Dendritic cell treated with granulocyte-macrophage colony-stimulating factor and Interleukin-4, amounts not matched to agents 40 ng/mL and 50 ng/mL, for 4 days (primary cell): ENCODE results near the gene ENTPD7.
"Not testable (repeated sequence)": the region's sequence is repeated elsewhere in the genome, so short reads cannot be mapped to it uniquely, and the experiment has no call there.

Experiments used
- H3K27ac Mint-ChIP-seq: one replicate; pipeline ENCODE4 v1.8.0; 2022; ENCODE audit warnings: mild to moderate bottlenecking, mixed read lengths
- H3K27me3 Mint-ChIP-seq: one replicate; pipeline ENCODE4 v1.8.0; 2022; ENCODE audit warnings: mild to moderate bottlenecking, mixed read lengths
- H3K36me3 Mint-ChIP-seq: one replicate; pipeline ENCODE4 v1.8.0; 2022; ENCODE audit warnings: low read depth, mixed read lengths
- H3K4me1 Mint-ChIP-seq: one replicate; pipeline ENCODE4 v1.8.0; 2022; ENCODE audit warnings: low read depth, mixed read lengths
- H3K4me3 Mint-ChIP-seq: one replicate; pipeline ENCODE4 v1.8.0; 2022; ENCODE audit warnings: mild to moderate bottlenecking, moderate library complexity, mixed read lengths
- H3K9me3 Mint-ChIP-seq: one replicate; pipeline ENCODE4 v1.8.0; 2022; ENCODE audit warnings: mixed read lengths
- intact Hi-C: fragments of 100-400 bp; cut with micrococcal nuclease; formaldehyde crosslinking; loops from one replicate; pipeline ENCODE4 v1.15.0; 2022

ENTPD7 gene

DNA sequence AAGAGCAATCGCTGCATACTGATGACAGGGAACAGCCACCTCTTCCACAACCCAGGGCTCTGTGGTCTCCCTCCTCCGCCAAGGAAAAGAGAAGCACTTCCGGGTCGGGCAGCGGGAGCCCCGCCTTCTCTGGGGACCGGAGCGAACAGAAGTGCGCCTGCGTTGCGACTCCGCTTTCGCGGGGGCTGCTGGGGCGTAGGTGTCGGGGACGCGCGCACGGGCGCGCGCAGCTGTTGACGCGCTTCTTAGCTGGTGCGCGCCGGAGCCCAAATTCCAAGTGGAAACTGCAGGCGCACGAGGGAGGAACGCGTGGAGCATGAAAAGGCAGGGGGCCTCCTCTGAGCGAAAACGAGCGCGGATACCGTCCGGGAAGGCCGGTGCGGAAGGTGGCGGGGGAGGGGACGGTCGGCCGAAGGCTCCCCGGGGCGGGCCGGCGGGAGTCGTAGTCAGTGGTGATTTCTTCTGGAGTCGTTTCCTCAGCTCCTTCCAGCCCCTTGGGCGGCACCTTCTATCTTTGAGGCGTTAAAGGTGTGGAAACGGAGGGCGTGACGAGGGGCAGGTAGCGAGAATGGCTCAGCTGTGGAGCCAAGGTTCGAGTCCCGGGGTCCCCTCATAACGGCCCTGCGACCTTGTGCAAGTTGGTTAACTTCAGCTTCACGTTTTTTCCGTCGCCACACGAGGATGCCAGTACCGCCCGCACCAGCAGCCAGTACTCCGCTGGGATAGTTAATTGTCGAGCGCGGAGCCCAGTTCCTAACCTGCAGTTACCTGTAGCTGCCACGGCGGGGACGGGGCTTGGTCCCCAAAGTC is 72.9 kb downstream of the ENTPD7 start, which contains the start of the genes COX15 and CUTC:
COX15 (minus strand) TSS at position 95 of the 810 bp plus-strand sequence; CDS start at position 17, 78 bp downstream.
CUTC (plus strand) TSS at position 202 of the 810 bp plus-strand sequence; CDS start at position 317, 115 bp downstream.
- H3K4me1 Mint-ChIP-seq, result peaks cover 30% of the 10 kb centered on the region
- H3K4me3 Mint-ChIP-seq, result peak within 1 kb of the TSS; percentile 90
- peaks cover 60% of the 10 kb centered on the region for H3K36me3 Mint-ChIP-seq
- intact Hi-C loops, result no loop called here
- H3K27ac Mint-ChIP-seq, result peak within 1 kb of the TSS; percentile 96
- H3K9me3 Mint-ChIP-seq, result no peaks in the 10 kb centered on the region
- H3K27me3 Mint-ChIP-seq, result no peaks in the 10 kb centered on the region

DNA sequence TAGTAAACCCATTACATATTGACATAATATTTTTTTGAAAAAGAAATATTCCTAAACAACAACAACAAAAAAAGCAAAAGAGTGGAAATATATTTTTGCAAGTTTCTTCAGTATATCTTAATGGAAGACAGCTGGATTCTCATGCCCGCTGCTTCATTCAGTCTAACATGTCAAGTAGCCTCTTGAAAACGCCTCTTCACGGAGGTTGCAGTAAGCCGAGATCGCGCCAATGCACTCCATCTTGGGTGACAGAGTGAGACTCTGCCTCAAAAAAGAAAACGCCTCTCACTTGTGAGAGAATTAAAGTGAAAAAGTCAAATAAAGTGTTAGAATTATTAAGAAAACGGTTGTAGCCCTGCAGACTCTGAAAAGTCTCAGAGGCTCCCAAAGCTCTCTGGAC is 74.1 kb downstream of the ENTPD7 start:
- Mint-ChIP-seq H3K4me3 (no peak overlapping the region), H3K9me3 (no peaks in the 10 kb centered on the region), H3K27ac (peak overlapping the region; percentile 4), H3K27me3 (no peaks in the 10 kb centered on the region), H3K4me1 (peaks cover 30% of the 10 kb centered on the region), H3K36me3 (peaks cover 58% of the 10 kb centered on the region)
- intact Hi-C loops, result no loop called here

DNA sequence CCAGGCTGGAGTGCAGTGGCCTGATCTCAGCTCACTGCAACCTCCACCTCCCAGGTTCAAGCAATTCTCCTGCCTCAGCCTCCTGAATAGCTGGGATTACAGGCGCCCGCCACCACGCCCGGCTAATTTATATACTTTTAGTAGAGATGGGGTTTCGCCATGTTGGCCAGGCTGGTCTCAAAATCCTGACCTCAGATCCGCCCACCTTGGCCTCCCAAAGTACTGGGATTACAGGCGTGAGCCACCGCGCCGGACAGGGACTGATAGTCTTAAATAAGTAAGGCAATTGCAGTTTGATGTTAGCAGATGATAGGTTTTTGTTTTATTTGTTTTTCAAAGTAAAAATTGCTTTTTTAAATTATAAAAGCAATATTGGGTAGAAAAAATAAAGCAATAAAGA is 74.8 kb downstream of the ENTPD7 start:
- Mint-ChIP-seq H3K36me3 (peaks cover 56% of the 10 kb centered on the region), H3K27ac (peak overlapping the region; percentile 4), H3K4me1 (peaks cover 28% of the 10 kb centered on the region)
- H3K27me3 Mint-ChIP-seq, H3K9me3 Mint-ChIP-seq, H3K4me3 Mint-ChIP-seq, intact Hi-C loops: not testable (repeated sequence)

DNA sequence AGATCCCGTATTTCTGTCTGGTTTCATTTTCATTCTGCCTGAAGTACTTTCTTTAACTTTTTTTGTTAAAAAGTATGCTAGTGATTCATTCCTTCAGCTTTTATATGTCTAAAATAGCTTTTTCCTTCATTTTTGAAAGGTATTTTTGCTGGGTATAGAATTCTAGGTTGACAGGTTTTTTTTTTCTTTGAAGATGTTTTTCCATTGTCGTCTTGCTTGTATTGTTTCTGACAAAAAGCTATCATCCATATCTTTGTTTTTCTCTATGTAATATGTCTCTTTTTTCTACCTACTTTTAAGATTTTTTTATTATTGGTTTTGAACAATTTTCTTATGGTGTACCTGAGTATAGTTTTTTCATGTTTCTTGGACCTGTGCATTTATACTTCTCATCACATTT is 81.0 kb downstream of the ENTPD7 start:
- intact Hi-C loops, result no loop called here
- Mint-ChIP-seq H3K4me1 (peaks cover 7% of the 10 kb centered on the region), H3K27me3 (no peaks in the 10 kb centered on the region), H3K27ac (no peak overlapping the region), H3K4me3 (no peak overlapping the region), H3K36me3 (peaks cover 88% of the 10 kb centered on the region), H3K9me3 (peaks cover 13% of the 10 kb centered on the region)

DNA sequence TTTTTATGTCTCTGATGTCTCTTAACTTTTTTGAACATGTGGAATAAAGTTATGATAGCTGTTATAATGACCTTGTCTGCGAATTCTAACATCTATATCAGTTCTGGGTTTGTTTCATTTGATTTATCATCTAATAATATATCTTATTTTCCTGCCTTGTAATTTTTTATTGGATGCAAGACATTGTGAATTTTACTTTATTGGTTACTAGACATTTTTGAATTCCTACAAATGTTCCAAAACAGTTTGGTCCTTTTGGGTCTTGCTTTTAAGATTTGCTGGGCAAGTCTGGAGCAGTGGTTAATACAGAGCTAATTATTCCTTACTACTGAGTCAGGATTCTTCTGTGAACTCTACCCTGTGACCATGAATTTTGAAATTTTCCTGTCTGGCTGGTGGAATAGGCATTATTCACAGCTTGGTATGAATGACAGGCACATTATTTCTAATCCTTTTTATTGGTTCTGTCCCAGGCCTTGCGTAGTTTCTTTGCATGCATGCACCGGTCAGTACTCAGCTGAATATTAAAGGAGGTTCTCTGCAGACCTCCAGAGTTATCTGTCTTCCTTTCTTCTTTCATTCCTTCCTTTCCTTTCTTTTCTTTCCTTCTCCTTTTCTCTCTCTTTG is 81.7 kb downstream of the ENTPD7 start:
- intact Hi-C loops, result no loop called here
- Mint-ChIP-seq H3K27me3 (no peaks in the 10 kb centered on the region), H3K4me3 (no peak overlapping the region), H3K27ac (no peak overlapping the region), H3K36me3 (peaks cover 91% of the 10 kb centered on the region), H3K9me3 (peaks cover 13% of the 10 kb centered on the region), H3K4me1 (peaks cover 5% of the 10 kb centered on the region)

DNA sequence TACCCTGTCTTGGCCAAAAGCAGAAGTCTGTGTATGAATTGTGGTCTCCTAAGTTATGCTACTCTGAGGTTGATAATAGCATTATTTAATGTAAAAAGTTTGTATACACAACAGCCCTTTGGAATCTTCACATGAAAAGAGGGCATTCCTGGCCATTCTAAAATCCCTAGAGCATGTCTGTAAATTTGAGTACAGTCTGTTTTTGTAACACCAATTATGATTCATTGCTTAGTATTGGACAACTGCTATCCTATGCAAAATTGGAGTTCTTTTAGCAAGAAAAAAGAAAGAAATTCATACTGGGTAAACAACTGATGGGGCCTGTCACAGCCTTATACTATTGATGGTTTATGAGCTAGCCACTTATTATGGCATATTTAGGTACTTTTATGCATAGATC is 82.9 kb downstream of the ENTPD7 start:
- intact Hi-C loops, result no loop called here
- no peak overlapping the region for H3K4me3 Mint-ChIP-seq

DNA sequence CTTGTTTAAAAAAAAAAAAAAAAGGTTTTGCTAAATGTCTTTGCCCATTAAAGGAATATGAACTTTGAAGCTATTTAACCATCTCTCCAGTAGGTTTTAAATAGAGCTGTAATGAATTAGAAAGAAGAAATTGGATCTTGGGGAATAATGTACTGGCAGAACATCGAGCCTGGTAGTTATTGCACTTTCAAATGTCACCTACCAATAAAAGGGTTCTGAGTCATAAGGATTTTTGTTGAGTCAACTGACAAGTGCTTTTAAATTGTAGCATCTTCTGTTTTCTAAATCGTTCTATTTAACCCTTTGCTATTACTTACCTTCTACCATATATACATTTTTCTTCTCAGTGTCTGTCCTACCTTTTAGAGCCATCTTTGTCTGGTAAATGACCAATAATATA is 83.4 kb downstream of the ENTPD7 start:
- no peak overlapping the region for H3K27ac Mint-ChIP-seq
- peaks cover 88% of the 10 kb centered on the region for H3K36me3 Mint-ChIP-seq
- H3K4me3 Mint-ChIP-seq, result no peak overlapping the region
- no peaks in the 10 kb centered on the region for H3K27me3 Mint-ChIP-seq
- H3K9me3 Mint-ChIP-seq, result peaks cover 13% of the 10 kb centered on the region
- H3K4me1 Mint-ChIP-seq, result peaks cover 5% of the 10 kb centered on the region
- intact Hi-C loops, result no loop called here

More for the DNA sequence above, 82.9 kb downstream of the ENTPD7 start:
- peaks cover 88% of the 10 kb centered on the region for H3K36me3 Mint-ChIP-seq
- H3K27ac Mint-ChIP-seq, result no peak overlapping the region
- H3K9me3 Mint-ChIP-seq, result peaks cover 13% of the 10 kb centered on the region
- H3K27me3 Mint-ChIP-seq, result no peaks in the 10 kb centered on the region
- H3K4me1 Mint-ChIP-seq, result peaks cover 5% of the 10 kb centered on the region

DNA sequence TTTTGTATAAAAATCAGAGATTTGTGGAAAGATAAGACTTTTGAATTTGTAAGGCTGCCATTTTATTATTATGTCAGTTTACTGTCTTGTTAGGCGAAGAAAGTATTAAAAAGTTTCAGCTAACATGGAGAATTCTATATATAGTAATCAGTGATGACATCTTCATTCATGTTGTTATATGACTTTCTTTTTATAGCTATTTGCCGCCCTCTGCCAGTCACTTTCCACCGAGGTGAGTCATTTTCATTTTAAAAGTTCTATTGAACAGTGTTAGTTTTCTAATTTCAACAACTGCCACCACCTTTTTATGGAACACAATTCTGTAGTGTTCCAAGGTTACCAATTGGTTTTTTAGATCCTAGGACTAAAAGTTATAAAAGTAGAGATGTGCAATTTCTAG is 84.5 kb downstream of the ENTPD7 start:
- intact Hi-C loops, result no loop called here
- no peak overlapping the region for H3K27ac Mint-ChIP-seq
- no peak overlapping the region for H3K4me3 Mint-ChIP-seq
- peaks cover 95% of the 10 kb centered on the region for H3K36me3 Mint-ChIP-seq
- no peaks in the 10 kb centered on the region for H3K27me3 Mint-ChIP-seq
- peaks cover 13% of the 10 kb centered on the region for H3K9me3 Mint-ChIP-seq
- peaks cover 11% of the 10 kb centered on the region for H3K4me1 Mint-ChIP-seq

DNA sequence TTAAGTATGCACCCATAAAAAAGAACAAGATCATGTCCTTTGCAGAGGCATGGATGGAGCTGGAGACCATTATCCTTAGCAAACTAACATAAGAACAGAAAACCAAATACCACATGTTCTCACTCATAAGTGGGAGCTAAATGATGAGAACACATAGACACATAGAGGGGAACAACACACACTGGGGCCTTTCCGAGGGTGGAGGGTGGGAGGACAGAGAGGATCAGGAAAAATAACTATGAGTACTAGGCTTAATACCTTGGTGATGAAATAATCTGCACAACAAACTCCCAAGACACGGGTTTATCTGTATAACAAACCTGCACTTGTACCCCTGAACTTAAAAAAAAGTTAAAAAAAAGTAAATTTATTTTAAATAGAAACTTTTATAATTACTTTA is 86.9 kb downstream of the ENTPD7 start:
- Mint-ChIP-seq H3K36me3 (peaks cover 91% of the 10 kb centered on the region), H3K4me1 (peaks cover 11% of the 10 kb centered on the region)
- H3K9me3 Mint-ChIP-seq, H3K4me3 Mint-ChIP-seq, intact Hi-C loops, H3K27ac Mint-ChIP-seq, H3K27me3 Mint-ChIP-seq: not testable (repeated sequence)

DNA sequence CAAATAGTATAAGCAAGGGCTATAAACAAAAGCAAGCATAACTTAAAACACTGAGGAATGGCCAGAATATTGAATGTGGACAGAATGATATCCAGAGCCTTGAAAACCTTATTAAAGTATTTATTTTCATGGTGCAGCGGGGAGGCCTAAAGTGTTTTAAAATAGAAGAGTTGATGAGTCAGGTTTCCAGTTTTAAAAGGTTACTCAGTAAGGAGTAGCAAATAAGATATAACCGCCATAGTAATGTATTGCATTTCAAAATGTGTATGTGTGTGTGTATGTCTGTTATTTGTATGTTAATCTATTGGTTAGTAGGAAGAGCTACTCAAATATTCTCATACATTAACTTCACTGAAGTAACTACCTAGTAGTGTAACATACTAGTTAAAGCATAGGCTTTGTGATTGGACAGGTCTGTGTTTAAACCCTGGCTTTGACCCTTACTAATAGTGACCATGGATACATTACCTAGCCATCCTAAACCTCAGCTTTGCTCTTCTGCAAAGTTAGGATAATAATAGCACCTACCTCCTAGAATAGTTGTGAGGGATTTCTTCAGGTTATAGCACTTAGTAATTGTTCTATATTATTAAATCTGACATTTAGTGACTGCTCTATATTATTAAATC is 89.6 kb downstream of the ENTPD7 start:
- peaks cover 86% of the 10 kb centered on the region for H3K36me3 Mint-ChIP-seq
- intact Hi-C loops, result no loop called here
- H3K9me3 Mint-ChIP-seq, result no peaks in the 10 kb centered on the region
- no peaks in the 10 kb centered on the region for H3K27me3 Mint-ChIP-seq
- no peak overlapping the region for H3K27ac Mint-ChIP-seq
- no peak overlapping the region for H3K4me3 Mint-ChIP-seq
- peaks cover 6% of the 10 kb centered on the region for H3K4me1 Mint-ChIP-seq

DNA sequence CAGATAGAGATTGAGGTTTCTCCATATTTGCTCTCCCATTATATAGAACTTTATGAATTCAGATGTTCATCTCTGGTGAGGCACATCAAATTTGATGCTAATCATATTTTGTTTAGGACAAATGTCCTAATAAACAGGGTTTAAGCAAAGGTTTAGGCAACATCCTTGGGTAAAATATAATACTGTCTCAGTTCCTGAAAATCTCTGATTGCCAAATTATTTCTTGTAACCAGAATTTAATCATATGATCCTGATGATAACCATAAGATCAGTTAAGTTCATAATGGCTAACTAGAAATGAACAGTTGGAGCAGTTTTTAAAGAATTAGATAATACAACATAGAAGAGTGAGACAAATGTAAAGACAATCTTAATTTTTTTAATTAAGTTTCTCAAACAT is 91.3 kb downstream of the ENTPD7 start:
- H3K27me3 Mint-ChIP-seq, result no peaks in the 10 kb centered on the region
- no peak overlapping the region for H3K4me3 Mint-ChIP-seq
- peaks cover 83% of the 10 kb centered on the region for H3K36me3 Mint-ChIP-seq
- no peaks in the 10 kb centered on the region for H3K9me3 Mint-ChIP-seq
- H3K27ac Mint-ChIP-seq, result no peak overlapping the region
- intact Hi-C loops, result no loop called here
- H3K4me1 Mint-ChIP-seq, result peaks cover 6% of the 10 kb centered on the region

DNA sequence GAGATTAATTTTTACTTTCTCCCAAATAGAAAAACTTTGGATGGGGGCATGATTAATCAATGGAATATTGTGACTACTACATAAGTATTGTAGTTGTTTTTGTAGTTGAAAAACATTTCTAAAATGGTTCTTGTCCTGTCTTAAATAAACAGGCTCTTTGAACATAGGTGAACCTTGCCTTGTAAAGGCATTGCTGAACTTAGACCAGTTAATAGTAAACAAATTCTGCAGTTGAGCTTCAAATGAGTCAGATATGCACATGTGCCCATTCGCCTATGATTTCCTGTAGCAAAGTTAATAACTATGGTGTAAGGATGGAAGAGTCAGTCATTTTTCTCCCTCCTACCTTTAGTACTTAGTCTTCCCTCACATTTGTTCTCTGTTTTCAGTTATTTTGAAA is 95.4 kb downstream of the ENTPD7 start:
- no peak overlapping the region for H3K27ac Mint-ChIP-seq
- peaks cover 86% of the 10 kb centered on the region for H3K36me3 Mint-ChIP-seq
- H3K27me3 Mint-ChIP-seq, result no peaks in the 10 kb centered on the region
- H3K9me3 Mint-ChIP-seq, result no peaks in the 10 kb centered on the region
- no peaks in the 10 kb centered on the region for H3K4me1 Mint-ChIP-seq
- intact Hi-C loops, result no loop called here
- H3K4me3 Mint-ChIP-seq, result no peak overlapping the region
